ENCODE results near the gene GSAP.
A peak's percentile ranks its signal among the peaks of the same experiment; 100 is the strongest.

DNA sequence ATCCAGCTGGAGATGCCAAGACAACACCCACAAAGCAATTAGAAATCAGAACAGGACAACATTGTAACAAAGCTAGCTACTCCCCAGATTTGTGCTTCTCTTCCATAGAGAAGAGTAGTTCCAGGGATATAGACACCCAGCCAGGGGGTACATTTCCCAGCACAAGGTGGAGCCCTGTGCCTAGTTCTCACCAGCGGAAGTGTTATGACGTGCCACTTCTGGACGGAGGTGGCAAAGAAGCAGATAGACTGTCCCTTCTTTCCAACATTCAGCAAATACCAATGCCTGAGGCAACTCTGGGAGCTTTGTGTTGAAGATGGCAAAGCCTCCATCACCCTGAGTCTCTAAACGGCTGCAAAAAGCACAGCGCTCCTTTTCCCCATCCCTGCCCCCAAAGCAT, 23.4 kb upstream of the GSAP start:
- TF ChIP-seq, protein P1, sequence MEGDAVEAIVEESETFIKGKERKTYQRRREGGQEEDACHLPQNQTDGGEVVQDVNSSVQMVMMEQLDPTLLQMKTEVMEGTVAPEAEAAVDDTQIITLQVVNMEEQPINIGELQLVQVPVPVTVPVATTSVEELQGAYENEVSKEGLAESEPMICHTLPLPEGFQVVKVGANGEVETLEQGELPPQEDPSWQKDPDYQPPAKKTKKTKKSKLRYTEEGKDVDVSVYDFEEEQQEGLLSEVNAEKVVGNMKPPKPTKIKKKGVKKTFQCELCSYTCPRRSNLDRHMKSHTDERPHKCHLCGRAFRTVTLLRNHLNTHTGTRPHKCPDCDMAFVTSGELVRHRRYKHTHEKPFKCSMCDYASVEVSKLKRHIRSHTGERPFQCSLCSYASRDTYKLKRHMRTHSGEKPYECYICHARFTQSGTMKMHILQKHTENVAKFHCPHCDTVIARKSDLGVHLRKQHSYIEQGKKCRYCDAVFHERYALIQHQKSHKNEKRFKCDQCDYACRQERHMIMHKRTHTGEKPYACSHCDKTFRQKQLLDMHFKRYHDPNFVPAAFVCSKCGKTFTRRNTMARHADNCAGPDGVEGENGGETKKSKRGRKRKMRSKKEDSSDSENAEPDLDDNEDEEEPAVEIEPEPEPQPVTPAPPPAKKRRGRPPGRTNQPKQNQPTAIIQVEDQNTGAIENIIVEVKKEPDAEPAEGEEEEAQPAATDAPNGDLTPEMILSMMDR (IDR thresholded peaks at IDR 0.05), result peak in 3 of 4 experiments; percentile 40 to 53 (median 47)
- no peak for TF ChIP-seq POLR2A (IDR thresholded peaks at IDR 0.05)
- TF ChIP-seq POLR2AphosphoS5 (IDR thresholded peaks at IDR 0.05), result peak; percentile 36
